NOMO-1 treated with DMSO at 0.1 percent for 48 hours (cell line): ENCODE measurements around the gene SEPTIN8.

Source experiments
- DNase-seq: peaks from one replicate; lab custom pipeline; 2025; ENCODE audit not compliant: unreplicated experiment; lab: John Stamatoyannopoulos, UW

The SEPTIN8 gene

GRCh38 chr5:132785365-132785764 is 8.3 kb upstream of the SEPTIN8 start:
- no peak for DNase-seq

DNA sequence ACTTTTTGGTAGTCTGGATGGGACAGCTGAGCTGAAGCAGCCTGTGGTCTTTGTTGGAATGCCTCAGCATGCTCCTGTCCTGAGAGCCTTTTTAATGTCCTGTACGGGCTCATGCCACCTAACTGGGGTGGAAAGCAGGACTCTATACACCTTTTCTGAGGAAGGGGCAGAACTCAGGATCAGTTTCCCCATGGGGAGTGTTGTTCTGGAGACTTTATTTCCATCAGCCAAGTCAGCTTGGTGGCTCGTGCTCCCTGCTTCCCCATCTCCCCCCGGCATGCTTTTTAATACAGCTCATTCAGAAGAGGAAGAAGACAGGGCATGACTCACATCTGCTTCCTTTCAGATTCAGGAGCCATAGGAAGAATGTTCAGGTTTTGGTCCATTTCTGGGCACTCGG is 5.1 kb upstream of the SEPTIN8 start:
- DNase-seq = peak; percentile 61

DNA sequence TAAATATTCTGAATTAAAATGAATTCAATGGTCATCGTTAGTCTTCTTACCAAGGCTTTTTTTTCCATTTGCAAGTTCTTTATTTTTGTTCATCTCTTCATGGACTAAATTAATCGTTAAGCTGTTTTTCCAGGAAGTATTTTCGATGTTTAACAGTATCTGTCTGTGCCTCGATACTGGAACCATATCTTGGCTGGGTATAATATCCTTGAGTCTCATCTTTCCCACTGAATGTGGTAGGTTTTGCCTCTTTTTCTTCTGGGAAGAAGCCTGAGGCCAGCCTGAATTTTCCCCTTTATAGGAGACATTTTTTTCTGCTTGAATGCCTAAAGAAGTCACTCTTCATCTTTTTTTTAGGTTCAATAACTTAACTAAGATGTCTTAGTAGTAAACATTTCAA is 4.0 kb upstream of the SEPTIN8 start:
- no peak for DNase-seq

- DNase-seq = no peak
Measured at GRCh38 chr5:132780577-132780976, 3.5 kb upstream of the SEPTIN8 start.

GRCh38 chr5:132779961-132780360 is 2.9 kb upstream of the SEPTIN8 start:
- no peak for DNase-seq

DNA sequence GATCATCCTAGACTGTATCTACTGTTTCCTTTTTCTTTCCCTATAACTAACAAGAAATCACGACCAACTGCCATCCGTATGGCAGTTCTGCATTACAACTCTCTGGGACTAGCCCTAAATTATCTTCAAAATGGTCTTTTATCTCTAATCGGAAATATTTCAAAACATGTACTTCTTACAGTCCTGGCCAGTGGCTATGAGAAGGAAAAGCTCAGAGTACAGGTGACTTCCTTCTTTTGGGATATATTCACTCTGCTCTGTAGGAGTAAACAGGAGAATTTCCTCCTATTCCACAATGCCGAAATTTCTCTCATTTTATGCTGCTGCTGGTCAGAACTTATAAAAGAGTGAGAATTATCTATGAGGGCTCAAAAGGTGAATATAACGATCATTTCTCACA is 1.8 kb upstream of the SEPTIN8 start:
- DNase-seq = no peak

GRCh38 chr5:132778129-132778528 is 1.1 kb upstream of the SEPTIN8 start:
- DNase-seq = no peak

DNA sequence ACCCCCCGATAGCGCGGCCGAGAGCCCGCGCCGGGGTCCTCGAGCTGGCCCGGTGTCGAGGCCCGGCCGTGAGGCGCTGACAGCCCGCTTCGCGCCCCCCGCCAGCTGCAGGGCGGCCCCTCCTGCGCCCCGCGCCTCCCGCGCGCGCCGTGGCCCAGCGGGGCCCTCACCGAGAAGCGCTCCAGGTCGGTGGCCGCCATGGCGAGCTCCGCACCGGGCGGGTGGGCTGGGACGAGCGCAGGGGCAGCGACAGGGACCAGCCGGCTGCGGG is 166 bp downstream of the SEPTIN8 start:
- no peak for DNase-seq

GRCh38 chr5:132776131-132776937 is 705 bp downstream of the SEPTIN8 start:
- DNase-seq = no peak

- DNase-seq = no peak
Measured at GRCh38 chr5:132775476-132775961, 1.5 kb downstream of the SEPTIN8 start.

DNA sequence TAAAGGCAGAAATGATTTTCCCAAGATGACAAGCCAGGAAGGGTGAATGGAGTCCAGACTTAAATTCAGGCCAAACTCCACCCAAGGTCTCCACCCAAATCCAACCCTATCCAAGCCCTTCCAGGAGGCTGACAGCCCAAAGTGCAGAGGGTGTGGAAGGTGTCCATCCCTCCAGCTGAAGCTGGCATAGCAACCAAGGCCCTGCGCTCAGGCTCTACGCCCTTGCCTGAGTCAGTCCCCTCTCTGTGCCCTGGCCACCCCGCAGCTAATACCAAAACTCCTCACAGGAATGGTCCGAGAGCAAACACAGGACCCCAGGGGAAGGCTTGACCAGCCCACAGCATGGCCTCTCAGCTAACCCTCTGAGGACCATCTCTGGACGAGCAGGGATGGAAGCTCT is 2.1 kb downstream of the SEPTIN8 start:
- no peak for DNase-seq

DNA sequence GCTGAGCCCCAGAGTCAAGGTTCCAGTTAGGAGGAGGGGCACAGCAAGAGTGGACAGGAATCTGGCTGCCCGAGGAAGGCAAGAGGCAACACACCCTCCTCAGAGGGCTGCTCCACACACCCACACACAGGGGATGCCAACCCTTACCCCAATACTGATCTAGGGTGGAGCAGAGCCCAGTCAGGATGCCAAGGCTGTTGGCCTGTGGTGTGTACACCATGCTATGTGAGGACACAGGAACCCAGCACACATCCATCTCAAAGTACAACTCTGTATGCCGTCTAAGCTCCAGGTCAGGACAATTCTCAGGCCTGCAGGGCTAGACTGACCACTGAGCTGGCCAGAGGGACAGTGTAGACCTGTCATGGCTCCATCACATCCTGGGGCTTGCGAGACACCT is 2.6 kb downstream of the SEPTIN8 start:
- no peak for DNase-seq

DNA sequence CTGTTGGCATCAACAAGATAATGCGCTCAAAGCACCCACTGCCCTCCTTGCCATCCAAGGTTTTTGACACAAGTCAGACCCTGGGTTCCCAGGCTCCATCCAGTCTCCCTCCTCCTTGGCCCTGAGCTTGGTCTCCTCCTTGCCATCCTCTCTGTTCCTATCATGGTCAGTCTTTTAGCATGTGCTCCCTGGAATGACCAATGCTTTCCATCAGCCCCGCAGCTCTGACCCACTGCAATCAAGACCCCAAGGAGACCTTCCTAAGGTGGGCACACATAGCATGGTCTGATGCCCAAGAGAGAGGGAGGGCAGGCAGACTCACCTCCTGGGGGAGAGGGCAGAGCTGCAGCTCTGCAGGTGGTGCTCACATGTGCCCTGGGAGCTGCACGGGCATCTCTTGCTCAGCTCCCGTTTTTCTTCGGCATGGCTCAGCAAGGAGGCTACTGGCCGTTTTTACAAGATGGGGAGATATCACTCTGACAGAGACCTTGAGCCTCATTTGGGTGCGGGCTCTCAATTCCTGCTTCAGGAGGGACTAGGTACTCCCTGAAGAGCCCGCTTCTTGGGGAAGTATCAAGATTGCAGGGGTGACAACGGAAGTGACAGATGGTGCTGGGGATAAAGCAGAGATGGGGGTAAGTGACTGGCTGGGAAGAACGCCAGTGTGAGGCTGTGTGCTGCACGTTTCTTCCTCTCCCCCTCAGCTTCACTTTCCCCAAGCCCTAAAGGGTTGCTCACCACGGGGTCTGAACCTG is 3.3 kb downstream of the SEPTIN8 start:
- DNase-seq = no peak

DNA sequence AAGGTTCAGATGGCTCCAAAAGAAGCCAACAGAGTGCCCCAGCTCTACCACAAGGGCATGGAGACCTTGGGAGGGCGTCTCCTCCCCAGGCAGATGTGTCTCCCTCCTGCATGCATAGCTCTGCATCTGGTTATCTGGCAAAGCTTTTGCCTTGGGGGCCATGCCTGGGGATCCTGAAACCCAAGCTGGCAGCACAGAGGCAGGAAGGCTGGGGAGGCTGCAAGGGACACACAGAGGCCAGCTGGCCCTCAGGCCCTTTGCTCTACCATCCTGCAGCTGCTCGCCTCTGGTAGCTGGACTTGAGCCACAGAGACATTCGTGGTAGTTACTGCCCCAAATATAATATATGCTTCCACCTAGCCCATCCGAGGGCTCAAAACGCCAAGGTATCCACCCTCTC is 3.9 kb downstream of the SEPTIN8 start:
- no peak for DNase-seq

GRCh38 chr5:132772291-132773070 is 4.6 kb downstream of the SEPTIN8 start:
- no peak for DNase-seq

DNA sequence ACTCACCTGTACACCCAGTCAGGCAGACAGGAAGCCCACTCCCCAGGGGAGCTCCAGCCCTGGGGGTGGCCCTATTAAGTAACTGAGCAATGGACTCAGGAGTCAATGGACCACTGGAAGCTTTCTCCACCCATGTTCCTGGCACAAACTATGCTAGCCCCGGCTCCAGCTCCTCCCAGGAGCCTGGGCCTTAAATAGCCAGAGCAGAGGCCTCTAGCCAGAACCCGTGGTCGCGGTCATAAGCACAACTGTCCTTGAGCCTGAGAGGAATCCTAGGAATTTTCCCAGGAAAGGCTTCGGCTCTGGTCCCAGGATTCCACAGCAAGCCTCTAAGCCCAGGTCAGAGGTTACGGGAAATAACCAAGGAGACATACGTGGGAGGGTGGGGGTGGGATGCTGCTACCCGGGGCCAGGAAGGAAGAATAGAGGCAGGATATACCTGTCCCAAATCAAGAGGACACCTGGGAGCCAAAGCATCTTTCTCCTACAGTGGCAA is 5.5 kb downstream of the SEPTIN8 start:
- DNase-seq = no peak

GRCh38 chr5:132770476-132771159 is 6.4 kb downstream of the SEPTIN8 start:
- DNase-seq = no peak

- DNase-seq = no peak
Measured at GRCh38 chr5:132768485-132768868, 8.6 kb downstream of the SEPTIN8 start.

DNA sequence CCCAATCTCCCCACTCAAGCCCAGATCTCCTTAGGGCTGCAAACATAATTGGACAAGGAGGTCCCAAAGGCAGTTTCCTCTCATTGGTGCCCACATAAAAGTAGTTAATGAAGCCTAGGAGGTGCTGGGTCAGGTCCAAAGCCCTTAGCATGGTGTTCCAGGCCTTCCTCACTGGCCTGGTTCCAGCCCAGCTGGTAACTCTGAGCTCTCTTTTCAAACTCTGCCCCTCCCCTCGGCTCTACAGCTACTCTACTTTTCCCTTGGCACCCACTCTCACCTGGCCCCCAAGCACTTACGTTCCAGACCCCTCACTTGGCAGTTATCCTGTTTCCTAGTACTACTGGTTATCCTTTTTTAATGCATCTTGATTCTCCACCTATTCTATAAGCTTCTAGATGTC is 9.9 kb downstream of the SEPTIN8 start:
- DNase-seq = no peak

DNA sequence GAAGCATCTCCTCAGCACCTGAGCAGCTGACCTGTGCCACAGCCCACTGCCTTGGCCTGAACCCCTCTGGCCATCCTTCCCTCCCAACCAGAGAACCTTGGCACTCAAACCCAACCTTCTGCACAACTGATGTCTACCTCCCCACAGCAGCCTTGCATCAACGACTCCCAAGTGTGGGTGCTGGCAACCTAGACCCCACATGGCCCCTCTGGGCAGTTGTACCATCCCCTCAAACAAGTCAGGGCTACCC is 10.3 kb downstream of the SEPTIN8 start:
- no peak for DNase-seq

DNA sequence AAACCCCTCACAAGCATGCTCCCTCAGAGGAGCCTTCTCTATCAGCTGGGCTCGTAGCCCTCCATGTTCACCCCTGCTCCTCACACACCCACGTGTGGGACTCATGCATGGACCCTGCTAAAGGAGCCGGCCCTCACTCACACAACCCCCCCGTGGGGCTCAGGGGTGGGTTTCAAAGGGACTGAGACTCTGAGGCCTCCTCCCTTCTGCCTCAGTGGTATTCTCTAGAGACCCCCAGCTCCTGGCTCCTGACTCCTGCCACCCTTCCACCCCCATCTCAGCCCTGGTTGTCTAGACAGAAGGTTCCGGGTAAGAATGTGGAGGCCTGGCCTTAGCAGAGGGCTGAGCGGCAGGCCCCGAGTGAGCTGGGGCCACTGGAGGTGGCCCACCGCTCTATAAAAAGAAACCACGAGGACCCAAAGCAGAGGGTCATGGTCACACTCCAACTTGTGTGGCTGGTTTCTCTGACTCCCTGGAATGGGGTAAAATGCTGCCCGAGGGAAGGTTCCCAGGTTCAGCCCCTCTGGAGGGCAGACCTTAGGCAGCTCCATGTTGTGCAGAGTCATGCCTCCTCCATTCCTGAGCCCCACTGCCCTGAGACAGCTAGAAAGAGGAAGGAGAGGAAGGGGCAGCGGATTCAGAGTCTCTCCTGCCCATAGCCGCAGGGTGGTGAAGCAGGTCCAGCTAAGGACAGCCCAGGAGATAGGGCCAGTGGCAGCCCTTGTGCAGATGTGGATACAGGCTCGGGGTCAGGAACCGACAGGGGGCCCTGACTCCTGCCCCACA is 10.8 kb downstream of the SEPTIN8 start:
- no peak for DNase-seq
